Epithelial cell of proximal tubule (primary cell): Measurements from ENCODE around the gene SH3TC2. TPM values are rescaled to one million over a fixed set of nuclear protein-coding genes. Genes with fewer than 3 reads are reported as not detected.

ENCODE experiments used
- DNase-seq: peaks from one replicate; pipeline ENCODE4 v3.0.0-alpha.2; 2011; ENCODE audit warnings: low read depth
- H3K4me3 ChIP-seq: 2 replicates; pipeline ENCODE4 v1.5.1; 2011; ENCODE audit warnings: low read depth, mild to moderate bottlenecking, low read length
- CTCF ChIP-seq: conservative IDR thresholded peaks from 2 replicates; pipeline ENCODE4 v1.5.1; 2012; ENCODE audit warnings: low read depth, mild to moderate bottlenecking, low read length
- total RNA-seq: library from RNA; depleted of rRNA; stranded (reverse); fragments of >200 nt; gene quantifications from 2 replicates; pipeline ENCODE4 v1.2.3, GENCODE V29; 2015

The SH3TC2 gene
- total RNA-seq, 1 donor from 2014 or later, result 2.7 TPM

GRCh38 chr5:149072791-149073190 lies 9.9 kb upstream of the SH3TC2 start:
- H3K4me3 ChIP-seq, result no peak overlapping the region
- TF ChIP-seq CTCF, result no peak
- no peak for DNase-seq

- TF ChIP-seq CTCF, result no peak
- no peak for DNase-seq
- no peak overlapping the region for H3K4me3 ChIP-seq
Measured at GRCh38 chr5:149072376-149072775, 9.5 kb upstream of the SH3TC2 start.

GRCh38 chr5:149071756-149072155 lies 8.9 kb upstream of the SH3TC2 start:
- DNase-seq, result no peak

GRCh38 chr5:149071216-149071615 lies 8.4 kb upstream of the SH3TC2 start:
- no peak for TF ChIP-seq CTCF
- DNase-seq, result no peak

More at GRCh38 chr5:149071756-149072155, 8.9 kb upstream of the SH3TC2 start:
- TF ChIP-seq CTCF, result no peak
- H3K4me3 ChIP-seq, result no peak overlapping the region

GRCh38 chr5:149069711-149070110 lies 6.8 kb upstream of the SH3TC2 start:
- no peak for TF ChIP-seq CTCF
- no peak overlapping the region for H3K4me3 ChIP-seq
- no peak for DNase-seq

More at GRCh38 chr5:149071216-149071615, 8.4 kb upstream of the SH3TC2 start:
- H3K4me3 ChIP-seq, result no peak overlapping the region

- no peak for DNase-seq
- H3K4me3 ChIP-seq, result no peak overlapping the region
- TF ChIP-seq CTCF, result no peak
Measured at GRCh38 chr5:149063896-149064478, 1.1 kb upstream of the SH3TC2 start.

GRCh38 chr5:149062371-149063016 lies 368 bp downstream of the SH3TC2 start:
- no peak for DNase-seq
- no peak for TF ChIP-seq CTCF
- H3K4me3 ChIP-seq, result no peak overlapping the region
